ENCODE measurements around the gene PCDHGC4.

The PCDHGC4 gene

GRCh38 chr5:141484641-141485311 lies at the start of gene PCDHGC4:
Gene PCDHGC4, plus strand, starts transcription at chr5:141485030. Its CDS starts 144 bp downstream, at chr5:141485174.
- no peak for DNase-seq

- no peak for DNase-seq
Measured at GRCh38 chr5:141437221-141437620, 47.6 kb upstream of the PCDHGC4 start.

GRCh38 chr5:141439411-141440141 lies 45.3 kb upstream of the PCDHGC4 start:
- DNase-seq: no peak

- DNase-seq: no peak
Measured at GRCh38 chr5:141440341-141440740, 44.5 kb upstream of the PCDHGC4 start.

GRCh38 chr5:141441571-141442170 lies 43.2 kb upstream of the PCDHGC4 start:
- no peak for DNase-seq

- no peak for DNase-seq
Measured at GRCh38 chr5:141465351-141465750, 19.5 kb upstream of the PCDHGC4 start.

GRCh38 chr5:141475625-141476131 lies 9.2 kb upstream of the PCDHGC4 start, which contains the start of gene PCDHGC3:
Gene PCDHGC3, plus strand, starts transcription at chr5:141475966. Its CDS starts 151 bp downstream, at chr5:141476117.
- peak in 1 of 4 experiments; percentile 5 for DNase-seq

- no peak for DNase-seq
Measured at GRCh38 chr5:141476132-141476911, 8.5 kb upstream of the PCDHGC4 start.

- no peak for DNase-seq
Measured at GRCh38 chr5:141477044-141477575, 7.7 kb upstream of the PCDHGC4 start.

GRCh38 chr5:141477815-141478214 lies 7.0 kb upstream of the PCDHGC4 start:
- no peak for DNase-seq

- DNase-seq: no peak
Measured at GRCh38 chr5:141478321-141478945, 6.4 kb upstream of the PCDHGC4 start.

- DNase-seq: no peak
Measured at GRCh38 chr5:141479776-141480175, 5.1 kb upstream of the PCDHGC4 start.

GRCh38 chr5:141483902-141484301 lies 928 bp upstream of the PCDHGC4 start:
- DNase-seq: no peak

GRCh38 chr5:141484310-141484640 lies 555 bp upstream of the PCDHGC4 start:
- no peak for DNase-seq

GRCh38 chr5:141485321-141486055 lies 658 bp downstream of the PCDHGC4 start:
- DNase-seq: no peak

GRCh38 chr5:141486091-141486490 lies 1.3 kb downstream of the PCDHGC4 start:
- no peak for DNase-seq

- no peak for DNase-seq
Measured at GRCh38 chr5:141487131-141487530, 2.3 kb downstream of the PCDHGC4 start.

GRCh38 chr5:141488591-141489561 lies 4.0 kb downstream of the PCDHGC4 start, which contains the start of gene PCDHGC5:
Gene PCDHGC5, plus strand, starts transcription at chr5:141489081. Its CDS starts 160 bp downstream, at chr5:141489241.
- no peak for DNase-seq

- DNase-seq: no peak
Measured at GRCh38 chr5:141489841-141490240, 5.0 kb downstream of the PCDHGC4 start.

GRCh38 chr5:141490271-141490670 lies 5.4 kb downstream of the PCDHGC4 start:
- no peak for DNase-seq
